GM10248 (cell line): Measurements from ENCODE around the gene ADAM22.

Source experiments
- CTCF ChIA-PET: fragments of 300-600 bp; sonication (Branson Sonifier 250); formaldehyde crosslinking; extraction: SDS; loops from one replicate; lab custom pipeline; 2021; ENCODE audit warnings: antibody characterized with exemption; lab: Yijun Ruan, JAX
- POLR2A ChIA-PET: fragments of 350-650 bp; sonication (Branson Sonifier 250); formaldehyde crosslinking; extraction: SDS; loops from one replicate; lab custom pipeline; 2020; ENCODE audit warnings: antibody characterized with exemption; lab: Yijun Ruan, JAX
- DNase-seq: peaks from one replicate; pipeline ENCODE4 v3.0.0; 2012; ENCODE audit errors: extremely low spot score
- TF ChIP-seq, protein P1 (sequence below): IDR thresholded peaks from 2 replicates; pipeline ENCODE4 v1.5.1; 2012; ENCODE audit warnings: mild to moderate bottlenecking, low read depth; ENCODE audit errors: extremely low read depth, missing control alignments, control extremely low read depth

The ADAM22 gene

DNA sequence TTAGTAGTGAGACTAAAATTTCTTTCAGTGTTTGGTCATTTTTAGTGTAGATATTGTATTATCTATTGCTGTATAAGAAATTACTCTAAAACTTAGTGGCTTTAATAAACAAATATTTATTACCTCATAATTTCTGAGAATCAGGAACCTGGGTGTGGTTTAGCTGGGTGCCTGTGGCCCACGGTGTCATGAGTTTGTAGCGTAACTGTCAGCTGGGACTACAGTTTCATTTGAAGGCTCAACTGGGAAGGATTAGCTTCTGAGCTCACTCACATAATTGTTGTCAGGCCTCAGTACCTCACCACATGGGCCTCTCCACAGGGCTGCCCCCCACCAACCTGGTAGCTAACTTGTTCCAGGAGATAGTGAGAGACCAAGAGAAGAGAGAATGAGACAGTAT is 187.3 kb downstream of the ADAM22 start:
- ChIA-PET POLR2A (no interaction called here), CTCF (interaction anchor here (1.8 kb wide), 1 partner anchor 9 kb away, joined by 6 read pairs; no protein-coding TSS in a partner anchor)
- no peak for DNase-seq
- TF ChIP-seq, protein P1, sequence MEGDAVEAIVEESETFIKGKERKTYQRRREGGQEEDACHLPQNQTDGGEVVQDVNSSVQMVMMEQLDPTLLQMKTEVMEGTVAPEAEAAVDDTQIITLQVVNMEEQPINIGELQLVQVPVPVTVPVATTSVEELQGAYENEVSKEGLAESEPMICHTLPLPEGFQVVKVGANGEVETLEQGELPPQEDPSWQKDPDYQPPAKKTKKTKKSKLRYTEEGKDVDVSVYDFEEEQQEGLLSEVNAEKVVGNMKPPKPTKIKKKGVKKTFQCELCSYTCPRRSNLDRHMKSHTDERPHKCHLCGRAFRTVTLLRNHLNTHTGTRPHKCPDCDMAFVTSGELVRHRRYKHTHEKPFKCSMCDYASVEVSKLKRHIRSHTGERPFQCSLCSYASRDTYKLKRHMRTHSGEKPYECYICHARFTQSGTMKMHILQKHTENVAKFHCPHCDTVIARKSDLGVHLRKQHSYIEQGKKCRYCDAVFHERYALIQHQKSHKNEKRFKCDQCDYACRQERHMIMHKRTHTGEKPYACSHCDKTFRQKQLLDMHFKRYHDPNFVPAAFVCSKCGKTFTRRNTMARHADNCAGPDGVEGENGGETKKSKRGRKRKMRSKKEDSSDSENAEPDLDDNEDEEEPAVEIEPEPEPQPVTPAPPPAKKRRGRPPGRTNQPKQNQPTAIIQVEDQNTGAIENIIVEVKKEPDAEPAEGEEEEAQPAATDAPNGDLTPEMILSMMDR: no peak

DNA sequence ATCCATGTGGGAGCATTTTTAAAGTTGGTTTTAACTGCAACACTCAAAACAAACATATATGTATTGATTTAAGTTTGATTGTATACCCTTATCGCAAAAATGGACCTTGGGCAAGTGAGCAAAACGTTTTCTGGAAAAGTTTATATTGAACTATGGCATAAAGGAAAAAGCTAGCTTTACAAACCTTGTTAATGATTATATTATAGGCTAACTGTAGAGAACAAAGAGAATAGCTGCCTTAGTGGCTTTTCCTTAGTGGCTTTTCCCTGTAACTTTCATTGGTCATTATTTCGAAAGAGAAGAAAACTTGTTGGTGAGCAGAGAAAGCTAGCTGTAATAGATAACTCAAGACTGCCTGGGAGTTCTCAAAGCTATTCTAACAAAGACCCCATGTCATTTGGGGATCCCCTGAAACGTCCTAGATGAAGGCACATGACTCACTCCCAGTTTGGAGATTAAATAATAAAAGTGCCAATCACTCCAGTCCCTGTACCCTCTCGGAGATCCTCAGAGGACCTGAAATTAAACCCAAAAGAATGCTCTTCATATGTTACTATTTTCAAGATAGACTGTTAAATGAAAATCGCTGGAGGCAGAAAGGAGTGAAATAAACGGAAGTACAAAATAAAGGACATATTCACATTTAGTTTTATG is 193.7 kb downstream of the ADAM22 start:
- TF ChIP-seq, protein P1: no peak

DNA sequence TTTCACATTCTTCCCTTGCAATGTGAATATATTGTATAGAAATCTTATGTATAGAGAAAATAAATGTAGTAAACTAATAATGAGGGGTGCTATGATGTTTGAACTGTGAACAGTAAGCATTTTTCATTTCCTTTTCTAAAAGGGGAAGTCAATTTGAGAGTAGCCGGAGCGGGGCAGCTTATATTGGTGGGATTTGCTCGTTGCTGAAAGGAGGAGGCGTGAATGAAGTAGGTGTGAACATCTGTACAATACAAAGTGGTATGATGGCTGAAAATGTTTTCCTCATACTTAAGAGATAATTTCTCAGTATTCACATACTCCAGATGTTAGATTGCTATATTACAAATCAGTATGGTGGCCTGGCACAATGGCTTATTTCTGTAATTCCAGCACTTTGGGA is 198.7 kb downstream of the ADAM22 start:
- TF ChIP-seq, protein P1: no peak
- POLR2A ChIA-PET: no interaction called here
- CTCF ChIA-PET: interaction anchor here (1.2 kb wide), 1 partner anchor 22 kb away, joined by 3 read pairs; no protein-coding TSS in a partner anchor
- DNase-seq: peak; percentile 28

More for the DNA sequence above, 193.7 kb downstream of the ADAM22 start:
- no peak for DNase-seq
- POLR2A ChIA-PET: no interaction called here
- CTCF ChIA-PET: interaction anchor here (1.5 kb wide), 1 partner anchor 16 kb away, joined by 3 read pairs; no protein-coding TSS in a partner anchor

DNA sequence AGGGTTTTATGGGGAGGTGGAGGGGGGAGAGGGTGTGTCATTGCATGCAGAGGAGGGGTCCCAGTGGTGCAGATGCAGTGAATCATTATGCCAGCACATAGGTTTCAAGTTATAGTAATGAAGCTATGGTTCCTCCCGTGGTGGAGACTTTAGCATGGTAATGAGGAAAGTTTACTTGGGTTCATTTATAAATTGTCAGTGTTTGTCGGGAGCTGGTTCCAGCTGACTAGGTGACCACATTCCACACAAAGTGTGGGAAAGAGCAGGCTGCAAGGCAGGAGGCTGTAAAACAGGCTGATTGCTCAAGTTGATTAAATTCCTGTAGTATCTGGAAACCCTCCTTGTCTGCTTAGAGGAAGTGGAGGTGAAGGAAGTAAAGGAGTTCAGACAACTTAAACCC is 206.9 kb downstream of the ADAM22 start:
- TF ChIP-seq, protein P1: no peak
- ChIA-PET CTCF (interaction anchor here (0.7 to 0.9 kb wide), 3 partner anchors 9 to 328 kb away, joined by 3 to 4 read pairs (median 3); no protein-coding TSS in a partner anchor), POLR2A (no interaction called here)
- no peak for DNase-seq

DNA sequence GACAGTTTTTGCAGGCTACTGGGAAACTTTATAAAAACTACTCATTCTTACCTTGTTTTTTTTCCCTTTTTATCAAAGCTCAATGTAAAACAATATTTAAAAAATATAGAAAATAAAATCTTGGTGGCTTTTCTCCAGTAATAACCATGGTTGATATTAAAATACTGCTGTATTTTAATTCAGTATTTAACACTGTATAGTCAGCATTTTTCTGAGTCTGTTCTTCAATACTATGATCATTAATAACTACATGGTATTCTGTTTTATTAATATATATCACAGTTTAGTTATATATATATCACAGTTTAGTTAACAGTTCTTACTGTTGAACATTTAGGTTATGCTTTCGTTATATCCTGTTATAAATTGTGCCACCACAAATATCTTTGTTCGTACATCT is 207.4 kb downstream of the ADAM22 start:
- no peak for DNase-seq
- TF ChIP-seq, protein P1: no peak
- ChIA-PET CTCF (interaction anchor here (0.9 kb wide), 1 partner anchor 9 kb away, joined by 3 read pairs; no protein-coding TSS in a partner anchor), POLR2A (no interaction called here)

DNA sequence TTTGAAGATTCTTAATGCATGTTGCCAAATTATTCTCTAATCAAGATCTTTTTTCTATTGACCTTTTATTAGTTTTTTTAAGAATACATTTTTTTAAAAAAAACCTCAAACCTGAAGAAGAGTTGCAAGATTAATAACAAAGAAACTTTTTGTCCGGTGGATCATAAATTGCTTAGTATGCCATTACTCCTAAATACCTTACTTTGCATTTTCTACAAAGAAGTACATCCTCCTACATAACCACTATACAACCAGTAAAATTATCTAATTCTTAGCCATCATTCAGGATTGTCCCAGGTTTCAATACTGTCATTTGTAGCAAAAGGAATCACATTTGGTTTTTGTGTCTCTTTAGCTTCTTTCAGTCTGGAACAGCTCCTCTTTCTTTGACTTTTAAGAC is 207.9 kb downstream of the ADAM22 start:
- TF ChIP-seq, protein P1: no peak
- no peak for DNase-seq
- ChIA-PET POLR2A (no interaction called here), CTCF (no interaction called here)
